A549 (cell line): ENCODE results near the gene BCL2L13.

Experiments used
- BHLHE40 ChIP-seq: IDR thresholded peaks from 2 replicates; pipeline ENCODE4 v1.6.1; 2012; ENCODE audit warnings: low read depth, low read length, inconsistent platforms
- CTCF ChIP-seq: fragments of >200 bp; sonication (Bioruptor Twin); formaldehyde crosslinking; IDR thresholded peaks from 3 replicates; pipeline ENCODE4 v1.5.1; 2016
- E2F6 ChIP-seq: IDR thresholded peaks from 2 replicates; pipeline ENCODE4 v1.6.1; 2012; ENCODE audit warnings: low read depth, borderline replicate concordance
- JUNB ChIP-seq: fragments of >200 bp; sonication (Bioruptor Twin); formaldehyde crosslinking; IDR thresholded peaks from 2 replicates; pipeline ENCODE4 v1.6.1; 2016
- MAZ ChIP-seq: fragments of 150-350 bp; IDR thresholded peaks from 2 replicates; pipeline ENCODE4 v1.6.1; 2014; ENCODE audit warnings: antibody characterized with exemption, low read depth, low read length, borderline replicate concordance
- MYC ChIP-seq: IDR thresholded peaks from 2 replicates; pipeline ENCODE4 v1.6.1; 2012; ENCODE audit warnings: mild to moderate bottlenecking, inconsistent platforms, low read length, improper control_type of control experiment, borderline replicate concordance
- NPAS2 ChIP-seq: fragments of 250-450 bp; sonication (Bioruptor Pico); IDR thresholded peaks from 2 replicates; pipeline ENCODE4 v1.8.0; 2022; ENCODE audit warnings: mild to moderate bottlenecking, moderate library complexity, borderline replicate concordance
- POLR2A ChIP-seq: IDR thresholded peaks from 2 replicates; pipeline ENCODE4 v1.6.1; 2012; ENCODE audit warnings: mild to moderate bottlenecking, low read length

GRCh38 chr22:17706947-17707346 is 68.4 kb downstream of the BCL2L13 start:
- TF ChIP-seq CTCF: no peak
- no peak for TF ChIP-seq POLR2A
- TF ChIP-seq MYC: no peak
- TF ChIP-seq MAZ: no peak
- TF ChIP-seq NPAS2: no peak
- no peak for TF ChIP-seq JUNB
- no peak for TF ChIP-seq E2F6
- TF ChIP-seq BHLHE40: no peak
